Rectal smooth muscle tissue (tissue), 1 donor: ENCODE measurements around the gene OR6B1.
"Not testable (repeated sequence)": the region's sequence is repeated elsewhere in the genome, so short reads cannot be mapped to it uniquely, and the experiment has no call there.

Experiments used
- H3K27ac ChIP-seq: one replicate; pipeline ENCODE4 v1.7.0; 2013; ENCODE audit warnings: low read depth, low read length, inconsistent platforms
- H3K27me3 ChIP-seq: one replicate; pipeline ENCODE4 v1.7.0; 2013; ENCODE audit warnings: low read length; ENCODE audit not compliant: control insufficient read depth, insufficient read depth
- H3K36me3 ChIP-seq: one replicate; pipeline ENCODE4 v1.7.0; 2013; ENCODE audit warnings: low read length; ENCODE audit not compliant: control insufficient read depth, insufficient read depth
- H3K4me1 ChIP-seq: one replicate; pipeline ENCODE4 v1.7.0; 2013; ENCODE audit warnings: low read length; ENCODE audit not compliant: control insufficient read depth, insufficient read depth
- H3K4me3 ChIP-seq: one replicate; pipeline ENCODE4 v1.7.0; 2013; ENCODE audit warnings: low read length
- H3K9ac ChIP-seq: one replicate; pipeline ENCODE4 v1.7.0; 2013; ENCODE audit warnings: low read length

The OR6B1 gene

DNA sequence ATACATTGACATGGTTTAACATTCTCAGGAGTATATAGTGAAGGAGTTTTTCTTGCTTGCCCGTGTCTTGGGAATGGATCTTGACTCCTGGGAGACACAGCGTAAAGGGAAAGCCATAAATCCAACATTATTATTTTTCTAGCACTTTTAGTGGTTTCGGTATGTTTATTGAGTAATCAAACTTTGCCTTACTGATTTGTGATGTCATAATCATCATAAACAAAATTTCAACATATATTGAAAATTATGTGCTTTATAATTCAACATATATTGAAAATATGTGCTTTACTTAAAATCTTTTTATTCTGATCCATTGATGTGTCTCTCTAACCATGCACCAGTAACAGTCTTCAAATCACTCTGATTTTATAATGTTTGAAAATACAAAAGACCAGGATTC is 28.4 kb downstream of the OR6B1 start:
- H3K4me1 ChIP-seq: no peaks in the 10 kb centered on the region
- no peak overlapping the region for H3K27ac ChIP-seq
- no peaks in the 10 kb centered on the region for H3K27me3 ChIP-seq
- H3K36me3 ChIP-seq: no peaks in the 10 kb centered on the region
- H3K9ac ChIP-seq: no peak overlapping the region
- H3K4me3 ChIP-seq: no peak overlapping the region

DNA sequence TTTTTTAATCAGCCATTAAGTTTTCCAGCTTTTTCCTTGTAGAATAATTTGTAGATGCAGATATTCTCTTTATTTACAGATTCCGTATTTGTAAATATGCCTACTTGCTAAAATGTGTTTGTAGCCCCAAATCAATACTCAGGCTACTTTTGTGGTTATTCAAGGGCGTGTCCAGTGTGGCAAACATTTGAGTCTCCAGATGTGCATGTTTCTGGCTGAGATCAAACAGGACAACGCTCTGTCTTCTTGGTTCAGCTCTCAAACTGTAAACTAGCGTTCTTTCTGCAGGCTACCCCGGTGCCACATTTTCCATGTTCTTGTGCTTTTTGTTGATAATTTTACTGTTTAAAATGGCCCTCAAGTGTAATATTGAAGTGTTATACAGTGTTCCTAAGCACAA is 32.4 kb downstream of the OR6B1 start:
- no peaks in the 10 kb centered on the region for H3K27me3 ChIP-seq
- no peak overlapping the region for H3K27ac ChIP-seq

DNA sequence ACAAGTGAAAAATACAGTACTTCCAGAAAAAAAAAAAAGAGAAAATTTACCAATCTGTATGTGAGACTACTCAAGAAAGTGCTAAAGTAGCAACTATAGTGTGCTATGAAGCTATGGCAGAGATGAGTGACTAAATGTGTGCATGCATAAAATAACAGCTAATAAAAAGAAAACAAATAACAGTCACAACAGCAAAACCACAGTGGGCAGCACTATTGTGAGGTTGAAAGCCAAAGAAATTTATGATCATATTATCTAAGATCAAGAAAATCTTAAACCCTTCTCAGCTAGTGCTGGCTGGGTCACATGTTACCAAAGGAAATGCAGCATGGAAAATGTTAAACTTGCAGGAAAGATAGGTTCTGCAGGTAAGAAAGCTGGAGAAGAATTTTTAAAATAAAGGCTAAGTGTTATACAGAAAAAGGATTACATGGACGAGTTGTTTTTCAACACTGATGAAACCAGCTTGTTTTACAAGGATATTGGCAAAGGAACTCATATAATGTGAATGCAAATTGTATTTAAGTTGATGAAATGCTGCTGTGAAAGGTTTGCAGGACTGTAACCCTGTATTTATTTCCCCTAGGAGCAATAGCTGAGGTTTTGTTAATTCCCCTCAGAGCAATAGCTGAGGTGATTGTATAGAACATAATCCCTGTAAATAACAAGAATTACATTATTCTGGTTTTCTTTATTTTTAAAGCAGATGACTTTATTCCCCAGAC is 33.0 kb downstream of the OR6B1 start:
- H3K4me1 ChIP-seq: no peaks in the 10 kb centered on the region
- no peak overlapping the region for H3K4me3 ChIP-seq
- H3K27ac ChIP-seq: no peak overlapping the region
- no peaks in the 10 kb centered on the region for H3K27me3 ChIP-seq
- H3K9ac ChIP-seq: no peak overlapping the region
- H3K36me3 ChIP-seq: no peaks in the 10 kb centered on the region

More for the DNA sequence above, 32.4 kb downstream of the OR6B1 start:
- Histone ChIP-seq H3K9ac (no peak overlapping the region), H3K36me3 (no peaks in the 10 kb centered on the region), H3K4me1 (no peaks in the 10 kb centered on the region), H3K4me3 (no peak overlapping the region)

GRCh38 chr7:144035385-144035784 is 35.3 kb downstream of the OR6B1 start:
- Histone ChIP-seq H3K9ac (no peak overlapping the region), H3K4me3 (no peak overlapping the region), H3K4me1 (no peaks in the 10 kb centered on the region), H3K36me3 (no peaks in the 10 kb centered on the region), H3K27me3 (no peaks in the 10 kb centered on the region), H3K27ac (no peak overlapping the region)

DNA sequence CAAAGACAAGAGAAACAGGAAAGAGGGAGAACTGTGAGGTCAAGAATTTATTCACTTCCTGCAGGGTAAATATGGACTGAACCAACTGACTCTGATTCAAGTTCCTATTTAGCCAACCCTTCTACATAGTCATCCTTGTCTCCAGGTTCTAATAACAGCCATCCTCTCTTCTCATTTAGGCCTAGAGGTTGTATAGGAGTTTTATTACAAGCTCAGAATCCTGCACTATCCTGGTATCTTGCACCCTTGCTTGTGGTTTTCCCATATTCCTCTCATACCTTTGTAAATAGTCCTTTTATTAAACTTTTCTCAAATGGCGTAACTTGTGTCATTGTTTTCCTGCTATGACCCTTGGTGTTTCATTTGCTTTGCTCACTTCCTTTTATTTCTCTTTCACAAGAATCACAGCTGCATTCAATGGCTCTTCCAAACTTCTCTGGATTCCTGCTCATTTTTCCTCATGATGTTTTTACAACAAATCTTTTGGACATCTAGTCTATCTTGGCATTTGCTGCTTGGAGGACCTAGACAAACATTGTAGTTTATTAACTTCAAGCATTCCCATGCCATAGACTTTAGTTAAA is 36.3 kb downstream of the OR6B1 start:
- H3K4me1 ChIP-seq: no peaks in the 10 kb centered on the region
- no peak overlapping the region for H3K4me3 ChIP-seq
- no peaks in the 10 kb centered on the region for H3K27me3 ChIP-seq
- no peaks in the 10 kb centered on the region for H3K36me3 ChIP-seq
- no peak overlapping the region for H3K27ac ChIP-seq
- H3K9ac ChIP-seq: no peak overlapping the region

- no peak overlapping the region for H3K9ac ChIP-seq
- no peaks in the 10 kb centered on the region for H3K36me3 ChIP-seq
- no peak overlapping the region for H3K4me3 ChIP-seq
- no peaks in the 10 kb centered on the region for H3K4me1 ChIP-seq
- H3K27ac ChIP-seq: no peak overlapping the region
- no peaks in the 10 kb centered on the region for H3K27me3 ChIP-seq
These were observed 37.4 kb downstream of the OR6B1 start for GRCh38 chr7:144037414-144038035.

DNA sequence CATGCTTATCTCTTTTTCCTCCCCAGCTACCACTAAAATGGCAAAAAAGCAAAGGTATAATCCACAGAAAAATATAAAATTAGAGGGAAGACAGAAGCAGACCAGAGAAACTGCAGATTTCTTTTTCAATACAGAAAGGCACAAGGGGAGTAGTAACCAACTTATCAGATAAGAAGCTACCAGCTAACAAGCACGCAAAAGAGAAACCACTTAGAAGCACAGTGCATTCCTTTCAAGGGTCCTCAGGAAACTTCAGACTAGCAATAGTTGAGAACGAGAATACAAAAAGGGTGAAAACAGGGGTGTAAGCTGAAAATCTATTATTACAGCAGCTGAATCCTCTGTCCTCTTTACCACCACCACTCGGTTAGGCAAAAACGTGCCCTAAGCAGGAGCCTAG is 38.8 kb downstream of the OR6B1 start:
- no peaks in the 10 kb centered on the region for H3K27me3 ChIP-seq
- H3K27ac ChIP-seq: no peak overlapping the region
- H3K36me3 ChIP-seq: no peaks in the 10 kb centered on the region
- H3K4me1 ChIP-seq: no peaks in the 10 kb centered on the region
- no peak overlapping the region for H3K4me3 ChIP-seq
- H3K9ac ChIP-seq: no peak overlapping the region

DNA sequence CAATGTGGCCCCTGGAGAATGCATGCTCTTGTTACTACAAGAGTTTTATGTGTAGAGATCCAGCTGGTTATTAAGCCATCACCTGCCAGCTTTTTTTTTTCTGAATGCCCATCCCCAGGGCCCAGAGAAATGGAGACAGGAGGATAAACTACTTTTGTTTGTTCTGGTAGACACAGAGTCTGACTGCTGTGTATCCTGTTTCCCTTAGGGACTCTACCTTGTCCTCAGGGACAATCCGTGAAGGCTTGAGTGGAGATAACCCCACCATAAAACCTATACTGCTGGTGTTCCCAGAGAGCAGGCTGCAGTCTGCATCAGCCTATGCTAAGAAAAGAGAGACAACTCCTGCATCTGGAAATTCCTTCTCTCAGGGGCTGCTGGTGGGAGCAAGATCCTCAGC is 48.5 kb downstream of the OR6B1 start, which contains the start of gene OR2A5:
OR2A5 (plus strand) TSS at position 301 of the 400 bp plus-strand sequence. CDS start 1,454 bp downstream, outside the sequence.
- no peaks in the 10 kb centered on the region for H3K36me3 ChIP-seq
- H3K27me3 ChIP-seq: no peaks in the 10 kb centered on the region
- no peak within 1 kb of the TSS for H3K9ac ChIP-seq
- H3K4me3 ChIP-seq: no peak within 1 kb of the TSS
- no peak within 1 kb of the TSS for H3K27ac ChIP-seq
- H3K4me1 ChIP-seq: no peaks in the 10 kb centered on the region

DNA sequence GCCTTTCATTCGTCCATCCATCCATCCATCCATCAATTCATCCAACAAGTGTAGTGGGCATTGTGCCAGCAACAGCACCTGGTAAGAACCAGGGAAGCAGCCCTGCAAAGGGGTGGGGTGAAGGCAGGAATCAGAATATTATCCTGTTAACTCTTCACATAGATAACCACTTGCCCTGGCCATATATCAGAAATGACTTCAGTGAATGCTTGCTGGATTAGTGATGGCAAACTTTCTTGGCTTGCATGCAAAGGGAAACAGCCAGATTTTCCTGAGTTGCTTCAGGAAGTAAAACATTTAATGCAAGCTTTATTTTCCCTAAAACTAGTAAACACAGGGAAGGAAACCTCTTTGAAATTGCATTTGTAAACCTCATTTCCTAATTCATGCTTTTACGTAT is 49.4 kb downstream of the OR6B1 start:
- no peaks in the 10 kb centered on the region for H3K36me3 ChIP-seq
- no peaks in the 10 kb centered on the region for H3K27me3 ChIP-seq
- H3K9ac ChIP-seq: no peak overlapping the region
- H3K4me3 ChIP-seq: no peak overlapping the region
- H3K27ac ChIP-seq: no peak overlapping the region
- no peaks in the 10 kb centered on the region for H3K4me1 ChIP-seq

DNA sequence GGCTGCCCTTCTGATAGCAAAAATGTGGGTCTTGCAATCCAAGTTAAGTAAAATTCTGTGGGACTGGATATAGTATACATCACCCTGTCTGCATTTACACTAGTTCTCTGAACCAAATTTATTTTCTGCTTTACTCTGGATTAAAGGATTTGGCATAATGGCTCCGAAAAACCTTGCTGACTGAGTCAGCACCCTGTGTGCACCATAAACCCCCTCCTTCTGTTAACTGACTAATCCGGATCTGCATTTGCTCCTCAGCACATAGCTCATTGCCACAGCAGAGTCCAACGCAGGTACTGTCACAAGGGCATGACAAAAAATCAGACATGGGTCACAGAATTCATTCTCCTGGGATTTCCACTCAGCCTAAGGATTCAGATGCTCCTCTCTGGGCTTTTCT is 50.0 kb downstream of the OR6B1 start:
- Histone ChIP-seq H3K27me3 (no peaks in the 10 kb centered on the region), H3K4me3 (no peak overlapping the region), H3K36me3 (no peaks in the 10 kb centered on the region), H3K27ac (no peak overlapping the region), H3K9ac (no peak overlapping the region), H3K4me1 (no peaks in the 10 kb centered on the region)

DNA sequence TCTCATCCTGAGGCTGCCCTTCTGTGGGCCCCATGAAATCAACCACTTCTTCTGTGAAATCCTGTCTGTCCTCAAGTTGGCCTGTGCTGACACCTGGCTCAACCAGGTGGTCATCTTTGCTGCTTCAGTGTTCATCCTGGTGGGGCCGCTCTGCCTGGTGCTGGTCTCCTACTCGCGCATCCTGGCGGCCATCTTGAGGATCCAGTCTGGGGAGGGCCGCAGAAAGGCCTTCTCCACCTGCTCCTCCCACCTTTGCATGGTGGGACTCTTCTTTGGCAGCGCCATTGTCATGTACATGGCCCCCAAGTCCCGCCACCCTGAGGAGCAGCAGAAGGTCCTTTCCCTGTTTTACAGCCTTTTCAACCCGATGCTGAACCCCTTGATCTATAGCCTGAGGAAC is 50.8 kb downstream of the OR6B1 start:
- not testable (repeated sequence) for H3K27me3 ChIP-seq, H3K27ac ChIP-seq, H3K9ac ChIP-seq, H3K4me1 ChIP-seq, H3K4me3 ChIP-seq, H3K36me3 ChIP-seq

DNA sequence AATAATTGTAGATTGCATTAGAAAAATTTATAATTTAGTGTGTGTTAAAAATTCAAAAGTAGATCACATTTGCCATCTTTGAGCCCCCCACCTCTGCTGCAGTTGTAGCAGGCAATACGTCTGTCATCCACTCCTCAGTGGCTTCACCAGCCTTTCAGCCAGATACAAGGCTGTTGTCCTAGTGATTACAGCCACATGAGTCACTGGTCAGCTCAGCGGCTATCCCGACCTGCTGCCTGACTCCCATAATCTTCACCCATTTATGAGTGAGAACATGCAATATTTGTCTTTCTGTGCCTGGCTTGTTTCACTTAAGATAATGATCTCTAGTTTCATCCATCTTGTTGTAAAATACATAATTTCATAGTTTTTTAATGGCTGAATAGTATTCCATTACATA is 57.8 kb downstream of the OR6B1 start:
- Histone ChIP-seq H3K4me3 (no peak overlapping the region), H3K9ac (no peak overlapping the region), H3K4me1 (no peaks in the 10 kb centered on the region), H3K27me3 (no peaks in the 10 kb centered on the region), H3K36me3 (no peaks in the 10 kb centered on the region), H3K27ac (no peak overlapping the region)
